Endodermal cell (in vitro differentiated cells): ENCODE measurements around the gene DTNBP1. TPM values are rescaled to one million over a fixed set of nuclear protein-coding genes. Genes with fewer than 3 reads are reported as not detected.

ENCODE experiments used
- DNase-seq: peaks from one replicate; pipeline ENCODE4 v3.0.0-alpha.2; 2017
- H3K27ac ChIP-seq: 2 replicates; pipeline ENCODE4 v1.5.1; 2013; ENCODE audit warnings: mild to moderate bottlenecking, low read depth, low read length, moderate library complexity
- H3K27me3 ChIP-seq: 2 replicates; pipeline ENCODE4 v1.6.1; 2013; ENCODE audit warnings: mild to moderate bottlenecking, low read length, moderate library complexity; ENCODE audit not compliant: insufficient read depth, control insufficient read depth, poor library complexity, severe bottlenecking
- H3K36me3 ChIP-seq: 2 replicates; pipeline ENCODE4 v1.7.0; 2013; ENCODE audit warnings: mild to moderate bottlenecking, low read length, moderate library complexity; ENCODE audit not compliant: control insufficient read depth, insufficient read depth
- H3K4me1 ChIP-seq: one replicate; pipeline ENCODE4 v1.7.0; 2013; ENCODE audit warnings: low read length; ENCODE audit not compliant: control insufficient read depth, insufficient read depth
- H3K4me3 ChIP-seq: 2 replicates; pipeline ENCODE4 v1.5.1; 2013; ENCODE audit warnings: mild to moderate bottlenecking, low read length, moderate library complexity
- H3K9ac ChIP-seq: 2 replicates; pipeline ENCODE4 v1.6.1; 2013; ENCODE audit warnings: mild to moderate bottlenecking, low read length, moderate library complexity; ENCODE audit not compliant: poor library complexity, severe bottlenecking; ENCODE audit errors: extremely low read depth
- H3K9me3 ChIP-seq: 2 replicates; pipeline ENCODE4 v1.6.1; 2013; ENCODE audit warnings: mild to moderate bottlenecking, low read length, moderate library complexity; ENCODE audit not compliant: control insufficient read depth
- H3K27ac Mint-ChIP-seq: 2 replicates; pipeline ENCODE4 v1.8.0; 2020; ENCODE audit warnings: mixed read lengths
- H3K27me3 Mint-ChIP-seq: 2 replicates; pipeline ENCODE4 v1.8.0; 2021; ENCODE audit warnings: mild to moderate bottlenecking, mixed read lengths; ENCODE audit not compliant: insufficient read depth
- H3K36me3 Mint-ChIP-seq: 2 replicates; pipeline ENCODE4 v1.8.0; 2020; ENCODE audit warnings: low read depth, mixed read lengths
- H3K4me1 Mint-ChIP-seq: 2 replicates; pipeline ENCODE4 v1.8.0; 2020; ENCODE audit warnings: mixed read lengths
- H3K4me3 Mint-ChIP-seq: 2 replicates; pipeline ENCODE4 v1.8.0; 2020; ENCODE audit warnings: mild to moderate bottlenecking, moderate library complexity, mixed read lengths
- H3K9me3 Mint-ChIP-seq: 2 replicates; pipeline ENCODE4 v1.8.0; 2020; ENCODE audit warnings: mild to moderate bottlenecking, mixed read lengths
- WGBS, 2 experiments: methylation state at CpG; one replicate each; pipeline versions ENCODE4 v1.1.5 to v1.1.7; 2013; ENCODE audit warnings: missing lambda C conversion rate in 2 of 2, mixed read lengths in 1 of 2; ENCODE audit not compliant: insufficient coverage in 1 of 2, insufficient read length in 1 of 2; 5-methylcytosine and 5-hydroxymethylcytosine counted together
- total RNA-seq, 2 donors: library from RNA; stranded (reverse); fragmentation: NEBNext Ultra II Directional in 1 of 2; extraction: Animal tissue kit (Norgen Biotek cat#: 25700) in 1 of 2; gene quantifications; 2 replicates in 1 of 2; 3 replicates in 1 of 2; pipeline ENCODE4 v1.2.1, GENCODE V29; 2021
- TF ChIP-seq, protein P1 (sequence below): fragments of 200-600 bp; sonication (generic); conservative IDR thresholded peaks from 2 replicates; pipeline ENCODE4 v1.5.0; 2021; ENCODE audit warnings: antibody characterized with exemption, mild to moderate bottlenecking

Gene DTNBP1
- total RNA-seq, 2 donors from 2014 or later: 14.1 to 31.4 TPM

DNA sequence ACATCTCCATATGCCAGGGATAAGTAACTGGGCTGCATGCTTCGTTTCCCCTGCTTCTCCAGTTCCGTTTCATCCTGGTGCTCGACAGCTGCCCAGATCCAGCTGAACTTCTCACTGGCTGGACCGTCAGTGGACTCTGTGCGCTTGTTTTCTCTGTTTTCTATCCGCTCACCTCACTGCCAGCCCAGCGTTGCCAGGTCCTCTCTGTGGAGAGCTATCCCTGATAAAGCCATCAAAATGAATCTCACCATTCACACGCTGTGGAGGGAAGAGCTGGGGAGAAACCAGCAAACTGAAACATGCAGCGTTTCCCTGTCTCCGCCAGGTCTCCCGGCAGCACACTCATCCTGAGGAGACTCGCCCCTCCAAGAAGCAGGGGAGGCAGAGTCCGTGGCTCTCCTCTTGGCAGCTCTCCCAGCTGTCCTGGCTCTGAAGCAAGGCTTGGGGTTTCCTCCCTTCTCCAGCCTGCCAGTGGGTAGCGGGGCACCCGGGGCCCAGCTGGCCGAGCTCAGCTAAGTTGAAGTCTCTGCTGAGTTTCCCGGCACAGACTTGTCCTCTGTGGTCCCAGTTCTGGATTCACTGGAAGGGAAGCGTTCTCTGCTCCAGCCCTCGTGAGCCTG lies 160.9 kb downstream of the DTNBP1 start:
- no peak for DNase-seq
- Histone ChIP-seq H3K36me3 (peaks cover 82% of the 10 kb centered on the region), H3K9ac (no peak overlapping the region), H3K4me3 (no peak overlapping the region), H3K27me3 (no peaks in the 10 kb centered on the region), H3K9me3 (no peaks in the 10 kb centered on the region), H3K4me1 (no peaks in the 10 kb centered on the region), H3K27ac (no peak overlapping the region)
- Mint-ChIP-seq H3K27ac (no peak overlapping the region), H3K36me3 (peaks cover 89% of the 10 kb centered on the region), H3K27me3 (no peaks in the 10 kb centered on the region), H3K9me3 (no peaks in the 10 kb centered on the region), H3K4me3 (no peak overlapping the region), H3K4me1 (no peaks in the 10 kb centered on the region)
- TF ChIP-seq, protein P1, sequence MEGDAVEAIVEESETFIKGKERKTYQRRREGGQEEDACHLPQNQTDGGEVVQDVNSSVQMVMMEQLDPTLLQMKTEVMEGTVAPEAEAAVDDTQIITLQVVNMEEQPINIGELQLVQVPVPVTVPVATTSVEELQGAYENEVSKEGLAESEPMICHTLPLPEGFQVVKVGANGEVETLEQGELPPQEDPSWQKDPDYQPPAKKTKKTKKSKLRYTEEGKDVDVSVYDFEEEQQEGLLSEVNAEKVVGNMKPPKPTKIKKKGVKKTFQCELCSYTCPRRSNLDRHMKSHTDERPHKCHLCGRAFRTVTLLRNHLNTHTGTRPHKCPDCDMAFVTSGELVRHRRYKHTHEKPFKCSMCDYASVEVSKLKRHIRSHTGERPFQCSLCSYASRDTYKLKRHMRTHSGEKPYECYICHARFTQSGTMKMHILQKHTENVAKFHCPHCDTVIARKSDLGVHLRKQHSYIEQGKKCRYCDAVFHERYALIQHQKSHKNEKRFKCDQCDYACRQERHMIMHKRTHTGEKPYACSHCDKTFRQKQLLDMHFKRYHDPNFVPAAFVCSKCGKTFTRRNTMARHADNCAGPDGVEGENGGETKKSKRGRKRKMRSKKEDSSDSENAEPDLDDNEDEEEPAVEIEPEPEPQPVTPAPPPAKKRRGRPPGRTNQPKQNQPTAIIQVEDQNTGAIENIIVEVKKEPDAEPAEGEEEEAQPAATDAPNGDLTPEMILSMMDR: no peak
- 93 to 96% methylated on average over 14 to 19 of the region's 19 CpGs for WGBS, 2 experiments

DNA sequence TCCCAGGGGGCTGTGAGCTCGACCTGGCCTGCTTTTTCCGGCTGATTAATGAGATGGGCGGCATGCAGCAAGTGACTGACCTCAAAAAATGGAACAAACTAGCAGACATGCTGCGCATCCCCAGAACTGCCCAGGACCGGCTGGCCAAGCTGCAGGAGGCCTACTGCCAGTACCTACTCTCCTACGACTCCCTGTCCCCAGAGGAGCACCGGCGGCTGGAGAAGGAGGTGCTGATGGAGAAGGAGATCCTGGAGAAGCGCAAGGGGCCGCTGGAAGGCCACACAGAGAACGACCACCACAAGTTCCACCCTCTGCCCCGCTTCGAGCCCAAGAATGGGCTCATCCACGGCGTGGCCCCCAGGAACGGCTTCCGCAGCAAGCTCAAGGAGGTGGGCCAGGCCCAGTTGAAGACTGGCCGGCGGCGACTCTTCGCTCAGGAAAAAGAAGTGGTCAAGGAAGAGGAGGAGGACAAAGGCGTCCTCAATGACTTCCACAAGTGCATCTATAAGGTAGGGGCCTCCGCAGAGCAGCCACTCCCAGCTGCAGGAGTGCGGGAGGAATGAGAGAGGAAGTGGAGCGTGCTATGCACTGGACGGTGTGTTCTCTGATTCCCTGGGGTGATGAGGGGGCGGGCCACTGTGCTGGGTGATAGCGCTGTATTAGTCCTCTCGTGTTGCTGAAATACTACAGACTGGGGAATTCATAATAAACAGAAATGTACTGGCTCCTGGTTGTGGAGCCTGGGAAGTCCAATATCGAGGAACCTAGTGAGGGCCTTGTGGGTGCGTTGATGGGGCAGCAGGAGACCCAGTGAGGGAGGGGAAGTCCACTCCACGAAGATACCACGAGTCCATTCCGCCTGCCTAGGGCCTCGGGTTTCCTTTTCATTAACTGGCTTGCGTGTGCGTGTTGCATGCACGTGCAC lies 161.7 kb downstream of the DTNBP1 start:
- no peak overlapping the region for H3K27ac ChIP-seq
- no peak overlapping the region for H3K9ac ChIP-seq
- no peaks in the 10 kb centered on the region for H3K27me3 ChIP-seq
- 96 to 98% methylated on average over 30 to 38 of the region's 38 CpGs for WGBS, 2 experiments
- no peak overlapping the region for H3K27ac Mint-ChIP-seq
- H3K4me3 ChIP-seq: no peak overlapping the region
- no peak for DNase-seq
- H3K9me3 ChIP-seq: no peaks in the 10 kb centered on the region
- no peaks in the 10 kb centered on the region for H3K4me1 Mint-ChIP-seq
- H3K36me3 ChIP-seq: peaks cover 81% of the 10 kb centered on the region
- H3K4me3 Mint-ChIP-seq: no peak overlapping the region
- TF ChIP-seq, protein P1: no peak
- H3K36me3 Mint-ChIP-seq: peaks cover 89% of the 10 kb centered on the region
- H3K9me3 Mint-ChIP-seq: no peaks in the 10 kb centered on the region
- no peaks in the 10 kb centered on the region for H3K4me1 ChIP-seq
- no peaks in the 10 kb centered on the region for H3K27me3 Mint-ChIP-seq

DNA sequence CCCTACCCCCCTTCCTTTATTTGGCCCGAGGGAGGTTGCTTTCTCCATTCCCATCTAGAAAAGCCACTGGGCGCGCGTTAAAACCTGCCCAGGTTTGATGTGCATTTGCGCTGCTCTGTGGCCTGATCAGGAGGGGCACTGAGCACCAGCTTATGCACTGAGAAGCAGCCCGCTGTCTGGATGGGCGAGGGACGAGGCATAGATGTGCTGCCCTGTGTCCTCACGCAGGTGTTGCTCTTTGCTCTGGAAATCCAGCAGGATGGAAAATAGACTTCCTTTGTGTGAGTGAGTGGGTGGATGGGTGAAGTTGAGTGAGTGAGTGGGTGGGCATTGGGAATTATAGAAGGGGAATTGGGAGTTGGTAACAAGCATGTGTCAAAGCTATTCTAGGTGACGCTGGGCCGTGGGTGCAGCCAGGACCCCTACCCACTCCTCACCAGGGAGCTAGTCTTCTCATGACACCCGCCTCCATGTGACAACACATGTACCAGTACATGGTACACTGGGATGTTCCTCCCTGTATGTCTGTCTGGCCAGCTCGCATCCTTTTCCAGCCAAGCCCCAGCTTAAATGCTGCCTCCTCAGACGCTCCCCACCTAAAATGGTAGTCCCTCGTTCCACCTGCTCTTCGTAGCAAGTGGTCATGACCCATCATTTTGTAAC lies 162.6 kb downstream of the DTNBP1 start:
- no peaks in the 10 kb centered on the region for H3K27me3 Mint-ChIP-seq
- Histone ChIP-seq H3K4me1 (no peaks in the 10 kb centered on the region), H3K27me3 (no peaks in the 10 kb centered on the region), H3K9ac (no peak overlapping the region), H3K27ac (no peak overlapping the region), H3K4me3 (no peak overlapping the region), H3K36me3 (peaks cover 83% of the 10 kb centered on the region), H3K9me3 (no peaks in the 10 kb centered on the region)
- TF ChIP-seq, protein P1: no peak
- no peaks in the 10 kb centered on the region for H3K4me1 Mint-ChIP-seq
- H3K36me3 Mint-ChIP-seq: peaks cover 91% of the 10 kb centered on the region
- no peak for DNase-seq
- H3K27ac Mint-ChIP-seq: no peak overlapping the region
- H3K9me3 Mint-ChIP-seq: no peaks in the 10 kb centered on the region
- 90 to 93% methylated on average over 10 to 16 of the region's 16 CpGs for WGBS, 2 experiments
- H3K4me3 Mint-ChIP-seq: no peak overlapping the region
